EH (cell line): Measurements from ENCODE around the gene SMC3.

Experiments
- DNase-seq: peaks from one replicate; pipeline ENCODE4 v3.0.0-alpha.2; 2015; ENCODE audit warnings: low read depth

SMC3 gene

DNA sequence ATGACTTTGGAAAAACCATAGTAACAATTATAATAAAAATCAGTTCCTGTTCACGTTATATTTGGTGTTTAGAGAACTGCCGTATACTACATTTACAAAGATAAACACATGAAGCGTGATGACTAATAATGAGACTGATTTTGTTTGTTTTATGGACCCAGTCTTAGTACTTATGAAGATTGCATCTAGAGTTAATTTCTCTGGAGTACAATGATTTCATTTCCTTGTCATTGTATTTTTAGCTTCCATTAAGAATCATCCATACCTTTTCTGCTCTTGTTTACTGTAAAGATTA is 79.6 kb downstream of the SMC3 start:
- DNase-seq = no peak

DNA sequence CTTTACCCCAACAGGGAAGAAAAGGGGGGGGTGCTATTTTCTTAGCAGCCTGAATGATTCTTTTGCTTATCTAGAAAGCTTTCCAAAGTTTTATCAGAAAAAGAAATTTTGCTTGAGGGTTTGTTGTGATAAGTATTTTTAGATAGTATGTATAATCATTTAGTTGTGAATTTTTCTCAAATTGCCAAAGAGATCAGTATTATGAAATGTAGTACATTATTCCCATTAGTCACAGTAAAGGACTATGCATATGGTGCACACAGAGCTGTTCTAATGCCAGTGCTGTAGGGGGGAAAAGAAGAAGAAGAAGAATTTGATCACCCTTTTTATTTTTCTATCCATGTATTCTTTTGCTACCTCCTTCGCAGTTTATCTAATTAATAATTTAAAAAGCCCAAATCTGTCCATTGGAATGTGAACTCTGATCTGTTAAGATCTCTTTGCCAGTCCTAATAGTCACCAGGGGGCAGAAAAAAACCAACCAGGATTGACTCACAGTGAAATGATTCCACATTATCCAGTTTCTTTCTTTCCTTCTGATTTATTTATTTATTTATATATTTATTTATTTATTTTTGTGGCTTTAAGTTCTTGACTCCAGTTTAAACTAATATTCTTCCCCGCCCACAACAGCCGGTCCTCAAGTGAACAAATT is 81.3 kb downstream of the SMC3 start:
- peak; percentile 41 for DNase-seq

DNA sequence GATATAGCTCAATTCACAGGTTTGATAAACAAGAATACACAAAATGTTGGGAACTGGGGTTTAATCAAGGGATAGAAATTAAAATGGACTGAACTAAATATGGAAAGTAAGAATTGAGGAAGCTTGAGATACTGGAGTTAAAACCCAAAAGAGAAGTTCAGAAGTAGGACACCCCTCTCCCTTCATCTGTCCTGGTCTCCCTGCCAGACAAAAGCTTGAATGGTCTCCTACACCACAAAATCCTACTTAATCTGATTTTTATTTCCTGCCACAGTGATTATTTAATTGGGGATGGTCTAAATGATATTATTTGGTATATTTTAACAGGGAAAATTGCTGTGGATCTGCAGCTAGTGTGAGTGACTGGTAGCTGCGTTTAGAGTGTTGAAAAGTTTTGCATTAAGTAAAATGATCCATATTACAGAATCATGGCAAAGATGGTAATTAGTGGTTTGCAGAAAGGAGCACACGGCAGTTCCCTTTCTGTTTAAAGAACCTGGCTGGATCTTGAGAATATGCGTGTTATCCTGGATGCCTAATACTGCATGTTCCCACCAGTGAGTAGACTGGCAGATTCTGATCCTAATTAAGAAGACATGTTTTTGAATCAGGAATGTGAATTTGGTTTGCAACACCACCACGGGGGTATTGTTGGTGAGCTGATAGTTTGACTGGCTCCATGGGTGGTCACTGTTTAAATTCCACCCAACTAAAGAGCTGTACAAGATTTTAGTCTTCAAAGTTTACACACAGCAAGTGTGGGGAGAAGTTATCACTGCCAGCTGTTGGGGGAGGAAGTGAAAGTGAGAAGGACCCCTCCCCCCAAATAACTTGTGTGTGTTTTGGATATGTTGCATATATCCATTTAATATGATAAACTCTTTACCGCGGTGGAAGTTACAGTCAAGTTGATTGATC is 82.1 kb downstream of the SMC3 start:
- DNase-seq = peak; percentile 25

DNA sequence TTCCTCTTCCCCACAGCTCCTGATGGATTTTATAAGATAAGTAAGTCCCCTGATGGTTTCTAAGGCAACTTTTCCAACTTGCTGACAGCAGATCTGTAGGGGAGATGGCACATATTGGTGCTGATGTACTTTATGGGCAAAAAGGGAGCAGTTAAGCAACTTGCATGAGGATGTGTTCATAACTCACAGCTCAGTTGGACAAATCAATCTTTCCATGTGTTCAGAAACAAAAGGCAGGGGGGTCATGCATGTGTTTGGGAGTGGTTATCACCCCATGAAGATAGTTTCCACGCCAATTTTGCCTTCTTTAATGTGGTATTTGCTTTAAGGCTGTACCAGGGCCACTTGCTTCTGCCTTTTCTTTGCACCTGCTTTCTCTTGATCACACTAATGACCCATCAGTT is 82.8 kb downstream of the SMC3 start:
- DNase-seq = no peak

DNA sequence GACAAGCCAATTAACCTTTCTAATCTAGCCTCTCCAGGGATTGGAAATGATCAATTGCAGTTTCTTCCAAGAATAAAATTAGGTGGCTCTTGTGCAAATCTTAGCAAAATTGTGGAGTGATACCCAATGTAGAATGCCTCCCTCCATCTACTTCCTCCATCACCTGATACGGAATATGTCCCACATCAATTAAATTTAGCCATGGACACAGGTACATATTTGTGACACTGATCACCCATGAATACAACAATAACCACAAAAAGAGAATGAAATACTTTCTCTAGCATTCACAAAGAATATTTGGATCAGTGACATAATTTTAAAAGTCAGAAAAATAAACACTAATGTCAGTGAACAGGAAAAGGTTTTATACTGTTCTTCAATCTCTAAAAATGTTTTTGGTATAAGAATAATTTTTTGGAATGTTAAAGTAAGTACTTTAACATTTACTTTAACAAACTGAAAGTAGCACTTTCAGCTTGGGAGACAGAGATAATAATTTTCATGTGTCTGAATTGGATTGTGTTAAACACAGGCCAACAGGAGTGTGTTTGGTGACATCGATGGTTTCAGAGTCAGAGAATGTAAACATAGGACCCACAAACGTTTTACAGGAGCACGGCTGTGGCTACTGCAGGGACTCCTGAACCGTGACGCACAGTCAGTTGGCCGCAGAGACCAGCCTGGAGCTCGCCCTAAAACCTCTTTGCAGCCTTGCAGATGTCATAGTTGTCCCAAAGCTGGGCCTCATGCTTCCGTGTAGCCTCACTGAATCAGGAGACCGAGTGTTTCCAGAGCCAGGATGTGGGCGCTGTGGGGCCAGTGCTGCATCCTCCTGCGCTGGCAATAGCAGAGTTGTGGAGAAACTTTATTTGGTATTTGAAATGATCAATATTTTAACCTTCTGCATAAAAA is 83.8 kb downstream of the SMC3 start:
- DNase-seq = peak; percentile 96

DNA sequence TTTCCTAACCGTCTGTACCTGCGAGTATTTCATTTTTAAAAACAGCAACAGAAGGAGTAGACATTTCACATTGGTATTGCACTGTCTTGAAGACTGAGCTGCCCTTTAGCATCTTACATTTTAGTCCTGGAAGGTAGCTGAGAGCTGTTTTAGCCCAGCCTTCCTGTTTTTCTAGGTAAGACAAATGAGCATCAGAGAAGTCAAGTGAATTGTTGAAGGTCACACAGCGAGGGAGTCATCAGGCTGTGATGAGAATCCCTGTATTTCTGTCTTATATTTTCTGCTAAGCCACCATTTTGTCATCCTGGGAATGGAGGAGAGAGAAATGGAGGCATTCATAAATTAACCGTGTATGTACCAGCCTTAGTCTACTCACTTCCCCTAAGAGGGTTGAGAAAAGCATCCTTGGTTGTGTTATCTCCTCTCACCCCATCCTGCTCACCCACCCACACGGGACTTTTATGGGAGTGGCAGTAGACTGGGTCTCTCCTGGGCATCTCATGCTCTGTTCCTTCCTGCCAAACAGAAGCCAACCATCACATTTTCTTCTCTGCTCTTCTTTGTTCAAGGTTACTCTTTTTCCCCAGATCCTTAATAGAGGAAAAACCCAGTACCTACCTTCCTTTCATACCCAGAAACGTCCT is 85.1 kb downstream of the SMC3 start:
- no peak for DNase-seq
